ENCODE results near the gene SLC25A18. TPM values are rescaled to one million over a fixed set of nuclear protein-coding genes. Genes with fewer than 3 reads are reported as not detected.
"Not testable (repeated sequence)": the region's sequence is repeated elsewhere in the genome, so short reads cannot be mapped to it uniquely, and the experiment has no call there.

SLC25A18 gene
- total RNA-seq (not detected), total RNA-seq (0 to 0.15 reads per million in 2 donors)

DNA sequence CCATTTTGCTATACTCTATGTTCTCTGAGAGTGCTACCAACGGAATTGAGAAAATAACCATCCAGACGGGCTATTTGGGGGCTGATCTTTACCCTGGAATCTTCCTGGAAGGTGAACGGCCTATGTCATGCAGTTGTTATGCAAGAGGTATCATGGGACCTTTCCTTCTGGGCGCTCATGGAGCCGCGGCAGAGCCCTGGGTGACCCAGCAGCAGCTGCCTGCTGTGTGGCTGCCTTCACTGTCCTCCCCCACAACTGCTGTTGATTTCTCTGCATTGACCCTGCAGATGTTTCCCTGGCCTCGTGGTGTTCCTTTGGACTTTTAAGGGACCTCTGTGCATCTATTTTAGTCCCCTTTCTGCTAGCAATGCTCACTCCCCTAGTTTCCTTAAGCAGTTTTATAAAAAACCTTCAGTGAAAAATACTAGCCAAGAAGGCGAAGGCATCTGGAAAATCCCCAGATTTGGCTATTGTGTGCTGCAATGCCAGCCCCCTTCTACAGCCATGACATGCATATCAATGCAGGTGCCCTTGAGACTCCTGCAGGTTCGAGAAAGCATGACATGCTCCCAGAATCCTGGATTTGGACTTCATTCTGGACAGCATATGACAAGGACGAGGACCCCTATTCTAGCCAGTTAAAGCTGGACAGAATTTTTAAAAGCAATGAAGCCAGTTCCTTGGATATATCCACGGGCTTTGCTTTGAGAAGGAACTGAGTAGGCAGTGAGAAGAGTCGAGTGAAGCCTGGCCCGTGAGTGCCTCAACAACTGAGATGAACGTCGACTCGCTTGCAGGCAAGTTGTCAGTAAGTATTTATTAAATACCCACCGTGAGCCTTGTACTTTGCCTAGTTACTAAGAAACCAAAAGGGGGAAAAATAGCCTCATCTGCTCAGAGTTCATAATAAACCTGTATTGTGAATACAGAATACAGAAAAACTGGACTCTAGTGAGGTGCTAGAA is at the start of gene SLC25A18:
Gene SLC25A18 (plus strand): TSS at position 593 of the 965 bp plus-strand sequence. CDS start 16,447 bp downstream, outside the sequence.
- no peak for DNase-seq
- no peaks in the 10 kb centered on the region for H3K4me1 Mint-ChIP-seq

GRCh38 chr22:17513612-17514011 is 49.7 kb upstream of the SLC25A18 start:
- peaks cover 64% of the 10 kb centered on the region for H3K27me3 Mint-ChIP-seq
- H3K27ac Mint-ChIP-seq: no peak overlapping the region
- DNase-seq (no peak), ATAC-seq (no peak)
- no peaks in the 10 kb centered on the region for H3K9me3 ChIP-seq (ENCODE audit: control insufficient read depth, low read length, poor library complexity, severe bottlenecking)
- no peak overlapping the region for H3K4me3 Mint-ChIP-seq
- no peaks in the 10 kb centered on the region for H3K4me1 Mint-ChIP-seq
- peaks cover 2% of the 10 kb centered on the region for H3K36me3 Mint-ChIP-seq (ENCODE audit: low read depth)

More for the DNA sequence above, at the start of gene SLC25A18:
- H3K27me3 Mint-ChIP-seq: peaks cover 38% of the 10 kb centered on the region
- no peak within 1 kb of the TSS for H3K4me3 Mint-ChIP-seq
- ATAC-seq: no peak
- H3K36me3 Mint-ChIP-seq (ENCODE audit: low read depth): peaks cover 2% of the 10 kb centered on the region
- H3K27ac Mint-ChIP-seq: no peak within 1 kb of the TSS
- H3K9me3 ChIP-seq (ENCODE audit: control insufficient read depth, low read length, poor library complexity, severe bottlenecking): no peaks in the 10 kb centered on the region

DNA sequence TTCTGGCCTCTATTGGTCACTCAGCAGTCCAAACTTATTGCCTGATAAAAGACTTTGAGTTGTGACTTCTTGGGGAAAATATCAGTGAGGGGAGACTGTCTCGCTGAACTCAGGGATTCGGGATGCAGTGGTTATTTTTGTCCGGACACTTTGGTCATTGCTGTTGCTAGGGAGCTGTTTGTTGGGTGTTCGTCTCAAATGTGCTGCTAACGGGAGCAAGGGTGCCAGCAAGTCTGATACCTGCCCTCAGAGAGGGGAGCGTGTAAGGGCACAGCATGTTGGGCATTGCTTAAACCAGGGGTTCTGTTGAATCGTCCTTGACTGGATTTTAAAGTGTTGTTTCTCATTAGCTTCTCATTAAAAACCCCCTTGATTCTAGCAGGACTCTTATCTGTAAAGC is 49.2 kb upstream of the SLC25A18 start:
- Mint-ChIP-seq H3K36me3 (ENCODE audit: low read depth) (peaks cover 2% of the 10 kb centered on the region), H3K27ac (no peak overlapping the region), H3K4me3 (no peak overlapping the region), H3K27me3 (peaks cover 64% of the 10 kb centered on the region), H3K4me1 (no peaks in the 10 kb centered on the region)
- ATAC-seq: no peak
- DNase-seq: no peak
- no peaks in the 10 kb centered on the region for H3K9me3 ChIP-seq (ENCODE audit: control insufficient read depth, low read length, poor library complexity, severe bottlenecking)

- ATAC-seq: no peak
- H3K4me1 Mint-ChIP-seq: no peaks in the 10 kb centered on the region
These were observed 44.9 kb upstream of the SLC25A18 start for GRCh38 chr22:17518406-17518805.

GRCh38 chr22:17521971-17522370 is 41.3 kb upstream of the SLC25A18 start:
- H3K27me3 Mint-ChIP-seq: peaks cover 72% of the 10 kb centered on the region
- not testable (repeated sequence) for H3K4me1 Mint-ChIP-seq; DNase-seq; H3K4me3 Mint-ChIP-seq; ATAC-seq; H3K36me3 Mint-ChIP-seq (ENCODE audit: low read depth); H3K9me3 ChIP-seq (ENCODE audit: control insufficient read depth, low read length, poor library complexity, severe bottlenecking); H3K27ac Mint-ChIP-seq

More at GRCh38 chr22:17518406-17518805, 44.9 kb upstream of the SLC25A18 start:
- Mint-ChIP-seq H3K27ac (no peak overlapping the region), H3K4me3 (no peak overlapping the region), H3K36me3 (ENCODE audit: low read depth) (no peaks in the 10 kb centered on the region), H3K27me3 (peaks cover 57% of the 10 kb centered on the region)
- no peak for DNase-seq
- H3K9me3 ChIP-seq (ENCODE audit: control insufficient read depth, low read length, poor library complexity, severe bottlenecking): no peaks in the 10 kb centered on the region

- no peaks in the 10 kb centered on the region for H3K9me3 ChIP-seq (ENCODE audit: control insufficient read depth, low read length, poor library complexity, severe bottlenecking)
- DNase-seq (no peak), ATAC-seq (no peak)
- no peak overlapping the region for H3K4me3 Mint-ChIP-seq
- H3K4me1 Mint-ChIP-seq: peaks cover 9% of the 10 kb centered on the region
- peaks cover 5% of the 10 kb centered on the region for H3K36me3 Mint-ChIP-seq (ENCODE audit: low read depth)
- H3K27ac Mint-ChIP-seq: no peak overlapping the region
- peaks cover 76% of the 10 kb centered on the region for H3K27me3 Mint-ChIP-seq
These were observed 39.4 kb upstream of the SLC25A18 start for GRCh38 chr22:17523925-17524324.

DNA sequence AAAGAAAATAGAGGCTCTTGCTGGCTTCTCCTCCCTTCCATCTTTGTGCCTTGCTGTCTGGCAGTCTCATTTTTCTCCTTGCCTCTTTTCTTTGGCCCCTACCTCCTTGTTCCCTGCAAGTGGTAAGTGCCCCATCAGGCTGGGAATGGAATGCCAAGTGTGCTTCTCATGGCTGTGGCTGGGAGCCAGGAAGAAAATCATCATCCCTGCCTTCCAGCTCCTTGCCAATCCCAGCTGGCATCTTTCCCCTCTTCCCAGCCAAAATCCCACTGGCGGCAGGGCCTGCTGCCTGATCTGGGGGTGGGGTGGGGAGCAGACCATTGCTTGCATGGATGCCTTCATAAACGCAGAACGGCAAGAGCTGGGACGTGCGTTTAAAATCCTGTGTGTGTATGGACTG is 27.0 kb upstream of the SLC25A18 start:
- no peak for ATAC-seq

GRCh38 chr22:17537155-17537554 is 26.1 kb upstream of the SLC25A18 start:
- no peak overlapping the region for H3K27ac Mint-ChIP-seq
- no peaks in the 10 kb centered on the region for H3K36me3 Mint-ChIP-seq (ENCODE audit: low read depth)
- no peak overlapping the region for H3K4me3 Mint-ChIP-seq
- H3K27me3 Mint-ChIP-seq: no peaks in the 10 kb centered on the region
- peaks cover 2% of the 10 kb centered on the region for H3K4me1 Mint-ChIP-seq
- ATAC-seq (no peak), DNase-seq (no peak)
- H3K9me3 ChIP-seq (ENCODE audit: control insufficient read depth, low read length, poor library complexity, severe bottlenecking): no peaks in the 10 kb centered on the region

More for the DNA sequence above, 27.0 kb upstream of the SLC25A18 start:
- DNase-seq: no peak
- Mint-ChIP-seq H3K36me3 (ENCODE audit: low read depth) (no peaks in the 10 kb centered on the region), H3K27me3 (peaks cover 4% of the 10 kb centered on the region), H3K27ac (no peak overlapping the region), H3K4me1 (peaks cover 3% of the 10 kb centered on the region), H3K4me3 (no peak overlapping the region)
- no peaks in the 10 kb centered on the region for H3K9me3 ChIP-seq (ENCODE audit: control insufficient read depth, low read length, poor library complexity, severe bottlenecking)

- ATAC-seq: no peak
- Mint-ChIP-seq H3K4me3 (no peak overlapping the region), H3K36me3 (ENCODE audit: low read depth) (no peaks in the 10 kb centered on the region), H3K27ac (no peak overlapping the region), H3K27me3 (peaks cover 11% of the 10 kb centered on the region), H3K4me1 (peaks cover 2% of the 10 kb centered on the region)
- no peak for DNase-seq
- H3K9me3 ChIP-seq (ENCODE audit: control insufficient read depth, low read length, poor library complexity, severe bottlenecking): no peaks in the 10 kb centered on the region
These were observed 22.8 kb upstream of the SLC25A18 start for GRCh38 chr22:17540481-17540880.

- no peak overlapping the region for H3K27ac Mint-ChIP-seq
- H3K27me3 Mint-ChIP-seq: peaks cover 11% of the 10 kb centered on the region
- H3K36me3 Mint-ChIP-seq (ENCODE audit: low read depth): no peaks in the 10 kb centered on the region
- peaks cover 2% of the 10 kb centered on the region for H3K4me1 Mint-ChIP-seq
- H3K4me3 Mint-ChIP-seq: no peak overlapping the region
- no peaks in the 10 kb centered on the region for H3K9me3 ChIP-seq (ENCODE audit: control insufficient read depth, low read length, poor library complexity, severe bottlenecking)
- no peak for DNase-seq
- ATAC-seq: no peak
These were observed 21.8 kb upstream of the SLC25A18 start for GRCh38 chr22:17541476-17541875.

GRCh38 chr22:17542452-17542851 is 20.8 kb upstream of the SLC25A18 start:
- no peak overlapping the region for H3K4me3 Mint-ChIP-seq
- H3K27me3 Mint-ChIP-seq: peaks cover 11% of the 10 kb centered on the region
- H3K9me3 ChIP-seq (ENCODE audit: control insufficient read depth, low read length, poor library complexity, severe bottlenecking): no peaks in the 10 kb centered on the region
- H3K27ac Mint-ChIP-seq: no peak overlapping the region
- H3K4me1 Mint-ChIP-seq: peaks cover 2% of the 10 kb centered on the region
- no peaks in the 10 kb centered on the region for H3K36me3 Mint-ChIP-seq (ENCODE audit: low read depth)
- DNase-seq (no peak), ATAC-seq (no peak)

DNA sequence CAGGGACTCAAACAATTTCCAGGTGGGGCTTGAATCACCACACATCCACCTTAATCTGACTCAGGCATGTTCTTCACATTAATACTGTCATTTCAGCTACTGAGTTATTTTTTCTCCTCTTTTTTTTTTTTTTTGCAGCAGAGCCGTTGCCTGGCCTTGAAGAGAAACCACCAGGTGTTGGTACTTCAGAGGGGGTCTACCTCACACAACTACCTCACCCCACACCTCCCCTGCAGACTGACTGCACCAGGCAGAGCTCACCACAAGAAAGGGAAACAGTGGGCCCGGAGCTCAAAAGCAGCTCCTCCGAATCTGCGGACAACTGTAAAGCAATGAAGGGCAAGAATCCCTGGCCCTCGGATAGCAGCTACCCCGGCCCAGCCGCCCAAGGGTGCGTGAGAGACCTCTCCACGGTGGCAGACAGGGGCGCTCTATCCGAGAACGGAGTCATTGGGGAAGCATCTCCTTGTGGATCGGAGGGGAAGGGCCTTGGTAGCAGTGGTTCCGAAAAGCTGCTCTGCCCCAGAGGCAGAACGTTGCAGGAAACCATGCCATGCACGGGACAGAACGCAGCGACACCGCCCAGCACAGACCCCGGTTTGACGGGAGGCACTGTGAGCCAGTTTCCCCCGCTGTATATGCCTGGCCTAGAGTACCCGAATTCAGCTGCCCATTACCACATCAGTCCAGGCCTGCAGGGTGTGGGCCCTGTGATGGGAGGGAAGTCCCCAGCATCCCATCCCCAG is 15.1 kb upstream of the SLC25A18 start:
- ATAC-seq: no peak
- no peaks in the 10 kb centered on the region for H3K9me3 ChIP-seq (ENCODE audit: control insufficient read depth, low read length, poor library complexity, severe bottlenecking)

GRCh38 chr22:17548756-17549035 is 14.6 kb upstream of the SLC25A18 start:
- no peaks in the 10 kb centered on the region for H3K9me3 ChIP-seq (ENCODE audit: control insufficient read depth, low read length, poor library complexity, severe bottlenecking)
- H3K4me1 Mint-ChIP-seq: no peaks in the 10 kb centered on the region
- DNase-seq (no peak), ATAC-seq (no peak)
- H3K27ac Mint-ChIP-seq: no peak overlapping the region
- no peaks in the 10 kb centered on the region for H3K36me3 Mint-ChIP-seq (ENCODE audit: low read depth)
- H3K4me3 Mint-ChIP-seq: no peak overlapping the region
- H3K27me3 Mint-ChIP-seq: peaks cover 17% of the 10 kb centered on the region

More for the DNA sequence above, 15.1 kb upstream of the SLC25A18 start:
- DNase-seq: no peak
- H3K27ac Mint-ChIP-seq: no peak overlapping the region
- no peaks in the 10 kb centered on the region for H3K4me1 Mint-ChIP-seq
- no peaks in the 10 kb centered on the region for H3K36me3 Mint-ChIP-seq (ENCODE audit: low read depth)
- peaks cover 22% of the 10 kb centered on the region for H3K27me3 Mint-ChIP-seq
- no peak overlapping the region for H3K4me3 Mint-ChIP-seq

All from T-helper 17 cell (primary cell).